ENCODE measurements around the gene TBC1D8. TPM values are rescaled to one million over a fixed set of nuclear protein-coding genes. Genes with fewer than 3 reads are reported as not detected.

The TBC1D8 gene
- total and polyA plus RNA-seq, 2 of the 13 experiments (the other 11 are each of a cell fraction or from before 2014, with no cell fraction given): 45.1 to 95.4 TPM

DNA sequence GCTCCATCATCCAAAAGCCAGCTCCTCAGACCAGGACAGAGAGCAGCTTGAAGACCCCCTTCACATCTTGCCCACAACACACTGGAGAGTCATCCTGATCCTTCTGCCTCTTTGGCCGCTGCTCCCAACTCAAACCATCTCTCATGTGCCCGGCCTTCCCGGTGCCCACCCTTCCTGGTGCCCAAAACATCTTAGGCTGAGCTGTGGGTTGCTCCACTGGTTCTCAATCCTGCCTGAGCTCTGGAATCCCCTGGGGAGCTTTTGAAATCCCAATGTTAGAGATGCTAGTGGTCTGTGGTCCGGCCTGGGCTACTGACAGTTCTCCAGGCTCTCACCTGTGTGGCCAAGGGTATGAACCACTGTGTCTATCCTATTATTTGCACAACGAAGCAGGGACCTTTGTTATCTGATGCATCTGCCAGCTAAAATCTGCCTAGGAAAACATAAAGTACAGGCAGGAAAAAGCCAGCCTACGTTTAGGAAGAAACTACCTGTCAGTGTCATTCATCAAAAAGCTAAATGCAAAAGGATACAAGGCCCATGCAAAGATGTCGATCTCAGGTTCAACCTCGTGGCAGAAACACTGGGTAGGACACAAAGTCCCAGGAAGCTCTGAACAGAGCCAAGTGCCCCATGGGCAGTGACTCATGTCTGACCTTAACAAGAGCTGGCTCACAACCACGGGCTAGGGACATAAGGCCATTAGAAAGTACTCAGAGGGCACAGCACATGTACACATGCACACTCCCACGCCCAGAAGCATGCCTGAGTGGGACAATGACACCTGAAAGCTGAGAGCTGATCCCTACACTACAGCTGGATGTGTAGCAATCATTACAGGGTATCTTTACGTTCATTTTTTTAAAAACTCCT is 30.8 kb downstream of the TBC1D8 start (continued):
- TF ChIP-seq KLF9 (CRISPR knock-in tag; IDR thresholded peaks at IDR 0.05; ENCODE audit: low read depth) (peak; percentile 83; the same call in 1 of the 2 replicates), ZNF562 (CRISPR knock-in tag; IDR thresholded peaks at IDR 0.05; ENCODE audit: borderline replicate concordance) (no peak), ZNF780A (CRISPR knock-in tag; IDR thresholded peaks at IDR 0.05) (no peak), RELA (CRISPR knock-in tag; IDR thresholded peaks at IDR 0.05) (no peak), ZNF501 (CRISPR knock-in tag; IDR thresholded peaks at IDR 0.05) (no peak; the same call in 1 of the 2 replicates), MAZ (IDR thresholded peaks at IDR 0.05; ENCODE audit: borderline replicate concordance, low read depth, low read length) (no peak), MAZ (CRISPR knock-in tag; IDR thresholded peaks at IDR 0.05; ENCODE audit: low read depth) (no peak), GMEB2 (CRISPR knock-in tag; IDR thresholded peaks at IDR 0.05; ENCODE audit: low read depth) (no peak), ZNF747 (CRISPR knock-in tag; IDR thresholded peaks at IDR 0.05; ENCODE audit: borderline replicate concordance) (no peak), ZNF350 (CRISPR knock-in tag; IDR thresholded peaks at IDR 0.05; ENCODE audit: borderline replicate concordance, low read depth) (peak; percentile 40; the same call in 1 of the 2 replicates), HOMEZ (CRISPR knock-in tag; IDR thresholded peaks at IDR 0.05; ENCODE audit: low read depth) (peak; percentile 89), HOXA7 (CRISPR knock-in tag; IDR thresholded peaks at IDR 0.05) (no peak), STAT5B (CRISPR knock-in tag; IDR thresholded peaks at IDR 0.05) (no peak), ATF7-NPFF (CRISPR knock-in tag; IDR thresholded peaks at IDR 0.05; ENCODE audit: low read depth) (no peak), ZNF343 (CRISPR knock-in tag; IDR thresholded peaks at IDR 0.05) (no peak)
- TF ChIP-seq, protein P1, sequence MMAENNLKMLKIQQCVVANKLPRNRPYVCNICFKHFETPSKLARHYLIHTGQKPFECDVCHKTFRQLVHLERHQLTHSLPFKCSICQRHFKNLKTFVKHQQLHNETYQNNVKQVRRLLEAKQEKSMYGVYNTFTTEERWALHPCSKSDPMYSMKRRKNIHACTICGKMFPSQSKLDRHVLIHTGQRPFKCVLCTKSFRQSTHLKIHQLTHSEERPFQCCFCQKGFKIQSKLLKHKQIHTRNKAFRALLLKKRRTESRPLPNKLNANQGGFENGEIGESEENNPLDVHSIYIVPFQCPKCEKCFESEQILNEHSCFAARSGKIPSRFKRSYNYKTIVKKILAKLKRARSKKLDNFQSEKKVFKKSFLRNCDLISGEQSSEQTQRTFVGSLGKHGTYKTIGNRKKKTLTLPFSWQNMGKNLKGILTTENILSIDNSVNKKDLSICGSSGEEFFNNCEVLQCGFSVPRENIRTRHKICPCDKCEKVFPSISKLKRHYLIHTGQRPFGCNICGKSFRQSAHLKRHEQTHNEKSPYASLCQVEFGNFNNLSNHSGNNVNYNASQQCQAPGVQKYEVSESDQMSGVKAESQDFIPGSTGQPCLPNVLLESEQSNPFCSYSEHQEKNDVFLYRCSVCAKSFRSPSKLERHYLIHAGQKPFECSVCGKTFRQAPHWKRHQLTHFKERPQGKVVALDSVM (CRISPR knock-in tag; IDR thresholded peaks at IDR 0.05): no peak
- TF ChIP-seq, protein P2, sequence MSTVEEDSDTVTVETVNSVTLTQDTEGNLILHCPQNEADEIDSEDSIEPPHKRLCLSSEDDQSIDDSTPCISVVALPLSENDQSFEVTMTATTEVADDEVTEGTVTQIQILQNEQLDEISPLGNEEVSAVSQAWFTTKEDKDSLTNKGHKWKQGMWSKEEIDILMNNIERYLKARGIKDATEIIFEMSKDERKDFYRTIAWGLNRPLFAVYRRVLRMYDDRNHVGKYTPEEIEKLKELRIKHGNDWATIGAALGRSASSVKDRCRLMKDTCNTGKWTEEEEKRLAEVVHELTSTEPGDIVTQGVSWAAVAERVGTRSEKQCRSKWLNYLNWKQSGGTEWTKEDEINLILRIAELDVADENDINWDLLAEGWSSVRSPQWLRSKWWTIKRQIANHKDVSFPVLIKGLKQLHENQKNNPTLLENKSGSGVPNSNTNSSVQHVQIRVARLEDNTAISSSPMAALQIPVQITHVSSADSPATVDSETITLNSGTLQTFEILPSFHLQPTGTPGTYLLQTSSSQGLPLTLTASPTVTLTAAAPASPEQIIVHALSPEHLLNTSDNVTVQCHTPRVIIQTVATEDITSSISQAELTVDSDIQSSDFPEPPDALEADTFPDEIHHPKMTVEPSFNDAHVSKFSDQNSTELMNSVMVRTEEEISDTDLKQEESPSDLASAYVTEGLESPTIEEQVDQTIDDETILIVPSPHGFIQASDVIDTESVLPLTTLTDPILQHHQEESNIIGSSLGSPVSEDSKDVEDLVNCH (CRISPR knock-in tag; IDR thresholded peaks at IDR 0.05): no peak
- TF ChIP-seq, protein P3, sequence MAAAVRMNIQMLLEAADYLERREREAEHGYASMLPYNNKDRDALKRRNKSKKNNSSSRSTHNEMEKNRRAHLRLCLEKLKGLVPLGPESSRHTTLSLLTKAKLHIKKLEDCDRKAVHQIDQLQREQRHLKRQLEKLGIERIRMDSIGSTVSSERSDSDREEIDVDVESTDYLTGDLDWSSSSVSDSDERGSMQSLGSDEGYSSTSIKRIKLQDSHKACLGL (CRISPR knock-in tag; IDR thresholded peaks at IDR 0.05): peak; percentile 66; the same call in 1 of the 2 replicates
- TF ChIP-seq, protein P4, sequence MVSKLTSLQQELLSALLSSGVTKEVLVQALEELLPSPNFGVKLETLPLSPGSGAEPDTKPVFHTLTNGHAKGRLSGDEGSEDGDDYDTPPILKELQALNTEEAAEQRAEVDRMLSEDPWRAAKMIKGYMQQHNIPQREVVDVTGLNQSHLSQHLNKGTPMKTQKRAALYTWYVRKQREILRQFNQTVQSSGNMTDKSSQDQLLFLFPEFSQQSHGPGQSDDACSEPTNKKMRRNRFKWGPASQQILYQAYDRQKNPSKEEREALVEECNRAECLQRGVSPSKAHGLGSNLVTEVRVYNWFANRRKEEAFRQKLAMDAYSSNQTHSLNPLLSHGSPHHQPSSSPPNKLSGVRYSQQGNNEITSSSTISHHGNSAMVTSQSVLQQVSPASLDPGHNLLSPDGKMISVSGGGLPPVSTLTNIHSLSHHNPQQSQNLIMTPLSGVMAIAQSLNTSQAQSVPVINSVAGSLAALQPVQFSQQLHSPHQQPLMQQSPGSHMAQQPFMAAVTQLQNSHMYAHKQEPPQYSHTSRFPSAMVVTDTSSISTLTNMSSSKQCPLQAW (CRISPR knock-in tag; IDR thresholded peaks at IDR 0.05): peak; percentile 62; the same call in 1 of the 2 replicates

Measured in HepG2 (cell line).